Measurements from ENCODE around the gene FSTL1. TPM values are rescaled to one million over a fixed set of nuclear protein-coding genes. Genes with fewer than 3 reads are reported as not detected.

Gene FSTL1
- total and polyA plus RNA-seq, 2 of the 8 experiments (the other 6 are each of a cell fraction or from before 2014, with no cell fraction given) = 158 to 516 TPM

GRCh38 chr3:120370463-120370862, 80.3 kb downstream of the FSTL1 start:
- Histone ChIP-seq H3K27me3 (replicated peaks in 1 of 4; ENCODE audit: control insufficient read depth in 3 of 4, extremely low read depth in 1 of 4, insufficient read depth in 3 of 4, low read length in 3 of 4) (no peaks in the 10 kb centered on the region), H4K91ac (replicated peaks; ENCODE audit: insufficient read length, low read length) (no peak overlapping the region), H3K9ac (replicated peaks in 1 of 4; ENCODE audit: extremely low read depth in 1 of 4, low read depth in 3 of 4, low read length in 3 of 4) (no peak overlapping the region), H2BK12ac (ENCODE audit: low read depth, low read length) (no peak overlapping the region), H3K4me1 (replicated peaks in 1 of 4; ENCODE audit: control insufficient read depth in 3 of 4, insufficient read depth in 4 of 4, low read length in 3 of 4) (no peaks in the 10 kb centered on the region), H3K23me2 (ENCODE audit: low read depth, low read length) (no peaks in the 10 kb centered on the region), H4K8ac (ENCODE audit: extremely low read depth, insufficient read depth, low read length) (no peak overlapping the region), H3K79me1 (ENCODE audit: low read depth, low read length) (no peaks in the 10 kb centered on the region), H3K14ac (ENCODE audit: insufficient read length) (no peak overlapping the region), H3K79me2 (ENCODE audit: control insufficient read depth in 1 of 2, insufficient read depth in 2 of 2, low read length in 2 of 2) (no peaks in the 10 kb centered on the region), H3K4me2 (ENCODE audit: insufficient read depth in 1 of 2, low read depth in 2 of 2, low read length in 2 of 2) (no peak overlapping the region), H3K4me3 (ENCODE audit: extremely low read depth in 1 of 4, insufficient read depth in 2 of 4, low read depth in 3 of 4, low read length in 4 of 4) (no peak overlapping the region), H3K18ac (ENCODE audit: extremely low read depth, low read length) (no peak overlapping the region), H4K5ac (ENCODE audit: insufficient read length, low read depth, low read length) (no peak overlapping the region), H3K56ac (replicated peaks; ENCODE audit: insufficient read length, low read depth, low read length) (no peak overlapping the region), H2BK15ac (ENCODE audit: low read length) (no peak overlapping the region), H2BK5ac (ENCODE audit: low read depth, low read length) (no peak overlapping the region), H2AK5ac (ENCODE audit: low read depth, low read length) (no peak overlapping the region), H3K4ac (replicated peaks; ENCODE audit: insufficient read length, low read depth, low read length) (no peak overlapping the region), H3K36me3 (ENCODE audit: control insufficient read depth in 2 of 4, insufficient read depth in 4 of 4, low read length in 3 of 4) (no peaks in the 10 kb centered on the region), H4K20me1 (replicated peaks in 1 of 2; ENCODE audit: control insufficient read depth in 1 of 2, insufficient read depth in 2 of 2, low read length in 2 of 2) (no peaks in the 10 kb centered on the region), H2BK20ac (ENCODE audit: low read length) (no peak overlapping the region), H2BK120ac (replicated peaks; ENCODE audit: low read depth, low read length) (no peak overlapping the region), H2AFZ (ENCODE audit: low read length) (no peak overlapping the region), H3K9me3 (ENCODE audit: insufficient read depth in 2 of 2, low read depth in 1 of 2, low read length in 1 of 2) (no peaks in the 10 kb centered on the region), H3K23ac (ENCODE audit: insufficient read length) (no peak overlapping the region), H3K27ac (ENCODE audit: low read depth, low read length) (no peak overlapping the region)
- POLR2A ChIA-PET (ENCODE audit: partially characterized antibody) = no interaction called here
- no peak for FAIRE-seq
- no peak for TF ChIP-seq ASH2L (IDR thresholded peaks at IDR 0.05; ENCODE audit: low read length)
- DNase-seq (ENCODE audit: low read depth in 1 of 2, low spot score in 2 of 2) = no peak
- CTCF ChIA-PET (ENCODE audit: partially characterized antibody) = interaction anchor here (1.4 kb wide), 1 partner anchor 189 kb away, joined by 3 read pairs; no protein-coding TSS in a partner anchor
